MV-4-11 (cell line): Measurements from ENCODE around the gene CELF5.
A peak's percentile ranks its signal among the peaks of the same experiment; 100 is the strongest.
"Not testable (repeated sequence)": the region's sequence is repeated elsewhere in the genome, so short reads cannot be mapped to it uniquely, and the experiment has no call there.

Experiments used
- DNase-seq: peaks from one replicate; lab custom pipeline; 2025; lab: John Stamatoyannopoulos, UW

The CELF5 gene

DNA sequence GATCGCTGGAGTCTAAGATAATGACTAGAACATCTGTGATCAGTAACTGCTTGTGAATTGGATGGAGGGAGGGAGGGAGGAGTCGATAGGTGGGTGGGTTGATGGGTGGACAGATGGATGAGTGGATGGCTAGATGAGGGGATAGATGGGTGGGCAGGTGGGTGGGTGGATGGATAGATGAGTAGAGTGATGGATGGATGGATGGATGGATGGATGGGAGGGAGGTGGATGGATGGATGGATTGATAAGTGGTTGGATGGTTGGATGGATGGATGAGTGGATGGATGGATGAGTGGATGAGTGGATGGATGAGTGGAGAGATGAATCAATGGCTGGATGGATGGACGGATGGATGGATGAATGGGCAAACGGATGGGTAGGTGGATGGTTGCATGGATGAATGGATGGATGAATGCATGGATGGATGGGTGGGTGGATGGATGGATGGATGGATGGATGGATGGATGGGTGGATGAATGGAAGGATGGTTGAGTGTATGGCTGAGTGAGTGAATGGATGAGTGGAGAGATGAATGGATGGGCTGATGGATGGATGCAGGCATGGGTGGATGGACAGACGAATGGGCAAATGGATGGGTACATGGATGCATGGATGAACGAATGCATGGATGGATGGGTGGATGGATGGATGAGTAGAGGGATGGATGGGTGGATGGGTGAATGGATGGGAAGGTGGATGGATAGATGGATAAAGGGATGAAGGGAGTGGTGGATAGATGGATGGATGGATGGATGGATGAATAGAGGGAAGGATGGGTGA is 97.9 kb downstream of the CELF5 start:
- DNase-seq, result no peak

- no peak for DNase-seq
These were observed 98.6 kb downstream of the CELF5 start for GRCh38 chr19:3323026-3323425.

GRCh38 chr19:3323658-3324057 is 99.2 kb downstream of the CELF5 start:
- no peak for DNase-seq

DNA sequence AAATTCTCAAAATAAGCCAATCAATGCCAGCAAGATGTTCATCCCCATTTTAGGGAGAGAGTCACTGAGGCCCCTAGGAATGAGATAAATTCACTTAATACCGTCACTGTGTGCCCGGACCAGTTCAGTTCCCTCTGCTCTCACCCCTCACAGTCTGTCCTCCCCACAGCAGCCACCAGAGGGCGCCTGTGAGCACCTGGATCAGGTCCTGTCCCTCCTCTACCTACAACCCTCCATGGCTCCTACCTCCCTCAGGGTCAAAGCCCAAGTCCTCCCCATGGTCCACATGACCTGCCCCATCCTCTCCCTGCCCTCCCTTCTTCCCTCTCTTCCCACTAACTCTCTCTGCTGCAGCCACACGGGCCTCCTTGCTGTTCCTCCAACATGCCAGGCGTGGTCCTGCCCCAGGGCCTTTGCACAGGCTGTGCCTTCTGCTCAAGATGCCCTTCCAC is 100.0 kb downstream of the CELF5 start:
- peak; percentile 41 for DNase-seq

- no peak for DNase-seq
These were observed 101.0 kb downstream of the CELF5 start for GRCh38 chr19:3325451-3325850.

- no peak for DNase-seq
These were observed 104.3 kb downstream of the CELF5 start for GRCh38 chr19:3328743-3329142.

GRCh38 chr19:3330047-3330446 is 105.6 kb downstream of the CELF5 start:
- DNase-seq, result no peak

GRCh38 chr19:3332232-3332631 is 107.8 kb downstream of the CELF5 start:
- not testable (repeated sequence) for DNase-seq

DNA sequence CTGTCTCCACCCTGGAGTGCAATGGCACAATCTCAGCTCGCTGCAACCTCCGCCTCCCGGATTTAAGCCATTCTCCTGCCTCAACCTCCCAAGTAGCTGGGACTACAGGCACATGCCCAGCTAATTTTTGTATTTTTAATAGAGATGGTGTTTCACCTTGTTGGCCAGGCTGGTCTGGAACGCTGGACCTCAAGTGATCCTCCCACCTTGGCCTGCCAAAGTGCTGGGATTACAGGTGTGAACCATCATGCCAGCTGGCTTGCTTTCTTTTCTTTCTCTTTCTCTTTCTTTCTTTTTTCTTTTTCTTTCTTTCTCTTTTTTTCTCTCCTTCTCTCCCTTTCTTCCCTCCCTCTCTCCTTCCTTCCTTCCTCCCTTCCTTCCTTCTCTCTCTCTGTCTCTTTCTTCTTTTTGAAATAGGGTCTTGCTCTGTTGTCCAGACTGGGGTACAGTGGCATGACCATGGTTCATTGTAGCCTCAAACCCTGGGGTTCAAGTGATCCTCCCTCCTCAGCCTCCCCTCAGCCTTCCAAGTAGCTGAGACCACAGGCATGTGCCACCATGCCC is 108.6 kb downstream of the CELF5 start:
- DNase-seq, result no peak

DNA sequence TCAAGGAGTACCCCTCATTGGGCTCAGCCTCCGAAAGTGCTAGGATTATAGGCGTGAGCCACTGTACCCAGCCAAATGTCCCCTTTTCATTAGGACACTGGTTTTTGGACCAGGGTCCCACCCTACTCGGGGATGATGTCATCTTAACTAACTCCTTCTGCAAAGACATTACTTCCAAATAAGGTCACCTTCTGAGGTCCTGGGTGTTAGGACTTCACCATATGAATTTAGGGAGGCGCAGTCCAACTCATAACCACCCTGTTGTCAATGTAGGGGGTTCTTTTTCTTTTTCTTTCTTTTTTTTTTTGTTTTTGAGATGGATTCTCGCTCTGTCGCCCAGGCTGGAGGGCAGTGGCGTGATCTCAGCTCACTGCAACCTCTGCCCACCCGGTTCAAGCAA is 109.2 kb downstream of the CELF5 start:
- no peak for DNase-seq

- DNase-seq, result not testable (repeated sequence)
These were observed 110.4 kb downstream of the CELF5 start for GRCh38 chr19:3334749-3335430.

DNA sequence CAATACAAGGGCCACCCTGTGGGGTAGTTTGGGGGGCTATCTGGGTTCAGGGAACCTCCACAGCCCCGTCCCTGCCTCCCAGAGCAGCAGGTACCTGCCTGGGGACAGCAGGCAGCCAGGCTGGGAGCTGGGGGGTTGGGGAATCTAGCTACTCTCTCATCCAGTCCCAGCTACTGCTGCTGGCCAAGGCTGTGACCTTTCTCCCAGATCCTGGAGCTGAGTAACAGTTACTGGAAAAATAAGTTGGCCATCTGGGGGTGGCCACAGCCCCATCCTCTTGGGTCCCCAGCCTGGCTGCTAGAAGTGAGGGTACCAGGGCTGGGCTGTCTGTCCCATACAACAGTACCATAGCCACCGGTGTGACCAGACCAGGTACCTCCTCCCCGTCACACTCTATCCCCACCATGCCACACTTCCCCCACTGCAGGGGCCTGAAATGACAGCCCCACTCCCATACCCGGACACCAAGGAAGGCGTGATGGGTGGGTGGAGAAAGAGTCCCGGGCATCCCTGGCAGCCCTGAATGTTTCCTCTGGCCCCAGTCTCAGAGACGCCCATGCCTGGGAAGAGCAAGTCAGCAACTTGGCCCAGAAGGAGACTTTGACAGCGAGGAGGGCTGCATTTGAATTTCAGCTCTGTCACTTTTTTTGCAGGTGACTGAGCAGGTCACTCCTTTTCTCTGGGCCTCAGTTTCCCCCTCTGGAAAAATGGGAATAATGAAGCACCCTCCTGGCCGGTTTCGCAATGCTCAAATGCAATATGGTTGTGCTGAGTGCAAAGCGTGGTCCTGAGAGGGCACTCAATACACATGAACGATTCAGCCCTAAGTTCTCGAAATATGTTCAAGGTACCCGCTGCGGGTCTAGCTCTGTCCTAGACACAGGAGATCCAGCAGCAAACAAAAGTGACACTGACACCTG is 111.2 kb downstream of the CELF5 start:
- DNase-seq, result no peak

GRCh38 chr19:3336351-3336679 is 111.9 kb downstream of the CELF5 start:
- DNase-seq, result no peak

GRCh38 chr19:3336680-3337523 is 112.4 kb downstream of the CELF5 start:
- DNase-seq, result no peak

- no peak for DNase-seq
These were observed 114.2 kb downstream of the CELF5 start for GRCh38 chr19:3338541-3339181.

DNA sequence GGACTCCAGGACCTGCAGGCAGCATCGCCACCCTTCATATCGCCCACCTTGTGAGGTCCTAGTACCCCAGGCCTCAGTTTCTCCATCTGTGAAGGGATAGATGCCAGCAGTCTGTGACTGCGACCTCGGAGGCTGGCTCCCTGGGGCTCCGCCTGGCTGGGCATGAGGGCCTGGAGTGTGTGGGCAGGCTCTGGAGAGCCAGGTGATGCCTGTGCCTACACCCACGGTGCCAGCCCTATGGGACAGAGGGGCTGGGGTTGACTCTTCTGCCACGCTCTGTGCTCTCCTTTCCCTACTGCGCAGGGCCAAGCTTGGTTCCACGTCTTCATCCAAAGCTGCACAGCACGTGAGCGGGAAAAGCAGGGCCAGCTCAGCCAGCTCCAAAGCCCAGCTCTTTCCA is 115.9 kb downstream of the CELF5 start:
- DNase-seq, result no peak

DNA sequence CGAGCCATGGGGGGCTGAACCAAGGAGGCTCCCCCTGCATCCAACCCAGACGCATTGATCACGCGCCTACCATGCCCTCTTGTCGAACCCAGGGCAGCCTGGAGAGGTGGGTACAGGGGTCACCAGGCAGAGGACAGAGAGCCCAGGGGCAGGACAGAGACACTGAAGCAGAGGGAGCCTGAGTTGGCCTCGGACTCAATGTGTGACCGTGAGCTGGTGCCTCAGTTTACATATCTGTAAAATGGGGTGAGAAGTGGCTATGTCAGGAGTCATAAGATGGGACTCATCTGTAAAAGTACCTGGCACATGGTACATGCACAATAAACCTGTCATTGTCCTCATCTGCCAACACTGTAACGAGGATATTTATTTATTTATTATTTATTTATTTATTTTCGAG is 117.8 kb downstream of the CELF5 start:
- no peak for DNase-seq

DNA sequence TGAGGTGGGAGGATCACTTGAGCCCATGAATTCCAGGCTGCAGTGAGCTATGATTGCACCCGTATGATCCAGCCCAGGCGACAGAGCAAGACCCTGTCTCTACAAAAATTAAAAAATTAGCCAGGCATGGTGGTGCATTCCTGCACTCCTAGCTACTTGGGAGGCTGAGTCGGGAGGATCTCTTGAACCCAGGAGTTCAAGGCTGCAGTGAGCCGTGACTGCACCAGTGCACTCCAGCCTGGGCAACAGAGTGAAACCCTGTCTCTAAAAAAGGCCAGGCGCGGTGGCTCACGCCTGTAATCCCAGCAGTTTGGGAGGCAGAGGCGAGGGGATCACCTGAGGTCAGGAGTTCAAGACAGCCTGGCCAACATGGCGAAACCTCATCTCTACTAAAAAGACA is 118.5 kb downstream of the CELF5 start:
- DNase-seq, result not testable (repeated sequence)

DNA sequence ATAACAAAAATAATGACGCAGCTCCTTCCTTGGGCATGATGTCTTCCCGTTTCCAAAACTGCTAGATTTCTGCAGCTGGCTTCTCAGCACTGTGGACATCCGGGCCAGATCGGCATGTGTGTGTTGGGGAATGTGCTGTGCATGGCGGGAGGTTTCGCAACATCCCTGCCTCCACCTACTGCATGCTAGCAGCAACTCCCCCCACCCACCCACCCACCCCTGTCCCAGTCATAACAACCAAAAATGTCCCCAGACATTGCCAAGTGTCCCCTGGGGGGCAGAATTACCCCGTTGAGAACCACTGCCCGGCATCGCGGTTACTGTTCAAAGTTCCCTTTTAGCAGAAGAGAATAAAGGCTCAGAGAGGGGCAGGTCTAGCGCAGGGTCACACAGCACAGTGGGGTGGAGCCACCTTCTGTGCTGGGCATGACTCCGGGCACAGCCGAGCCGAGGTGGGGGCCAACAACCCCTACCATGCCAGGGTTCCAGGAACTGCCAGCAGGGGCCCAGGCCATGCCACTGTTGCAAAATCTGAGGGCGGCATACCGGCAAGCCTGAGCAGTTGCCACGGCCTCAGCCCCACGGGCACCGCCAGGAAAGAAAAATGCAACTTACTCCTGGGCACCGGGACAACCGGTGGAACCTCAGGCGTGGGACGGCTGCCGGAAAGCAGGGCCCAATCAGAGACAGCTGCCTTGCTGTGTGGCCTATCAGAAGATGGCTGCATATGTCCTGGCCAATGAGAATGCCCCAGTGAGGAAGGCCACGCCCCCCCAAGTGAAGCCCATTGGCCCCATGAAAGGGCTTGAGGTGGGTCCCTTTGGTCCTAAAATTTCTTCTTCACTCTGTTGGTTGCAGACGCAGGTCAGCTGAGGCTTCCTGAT is 119.4 kb downstream of the CELF5 start:
- peak; percentile 92 for DNase-seq
